IPS-NIHi7 (cell line): ENCODE data around the gene CEPT1.

Source experiments
- DNase-seq: peaks from one replicate; pipeline ENCODE4 v3.0.0; 2012; ENCODE audit warnings: mixed read lengths; ENCODE audit errors: extremely low spot score

CEPT1 gene

DNA sequence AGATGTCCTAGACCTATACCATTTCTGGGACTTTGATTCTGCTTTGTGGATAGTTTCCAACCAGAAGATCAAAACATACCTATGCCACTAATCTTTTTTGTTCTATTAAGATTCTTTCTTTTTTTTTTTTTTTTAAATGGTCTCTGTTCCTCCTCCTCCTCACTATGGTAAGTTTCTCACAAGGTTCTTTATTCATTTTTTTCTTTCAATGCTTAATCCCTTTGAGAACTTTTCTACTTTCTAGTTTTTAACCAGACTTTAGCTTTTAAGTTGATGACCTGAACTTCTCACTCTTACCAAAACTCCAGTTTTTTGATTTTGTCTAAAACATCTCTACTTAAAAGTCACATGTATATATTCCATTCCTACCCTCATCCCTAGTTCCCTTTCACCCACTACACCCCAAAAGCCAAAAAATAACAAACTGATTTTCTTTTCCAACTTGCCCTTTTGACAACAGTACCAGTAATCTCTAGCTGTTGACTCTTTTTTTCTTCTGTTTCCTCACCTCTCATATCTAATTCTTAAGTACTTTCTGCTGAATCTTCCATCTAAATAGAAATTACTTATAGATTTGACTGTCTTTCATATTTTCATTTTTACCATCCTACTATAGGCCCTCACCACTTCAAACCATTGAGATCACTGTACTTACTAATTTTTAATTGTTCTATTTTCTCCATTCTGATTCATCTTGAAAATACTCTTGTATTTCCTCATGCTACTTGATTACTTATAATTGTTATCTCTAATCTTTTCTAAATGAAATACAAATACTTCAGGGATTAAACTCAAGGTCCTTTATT is 6.1 kb downstream of the CEPT1 start:
- DNase-seq = no peak

DNA sequence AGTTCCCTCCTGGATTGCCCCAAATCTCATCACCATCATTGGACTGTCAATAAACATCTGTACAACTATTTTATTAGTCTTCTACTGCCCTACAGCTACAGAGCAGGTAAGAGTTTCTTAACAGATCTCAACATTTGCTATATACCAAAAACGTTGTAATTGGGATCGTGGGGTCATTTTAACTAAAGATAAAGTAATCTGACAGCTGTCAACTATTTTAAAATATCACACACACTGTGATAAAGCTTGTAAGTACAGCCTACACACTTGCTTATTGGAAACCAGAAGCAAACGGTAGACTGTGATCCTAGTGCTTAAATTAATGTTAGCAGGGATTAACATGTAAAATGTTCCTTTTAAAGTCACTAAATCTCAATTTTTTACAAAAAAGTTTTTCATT is 7.9 kb downstream of the CEPT1 start:
- DNase-seq = no peak

- no peak for DNase-seq
Observed at GRCh38 chr1:111148376-111148881, 8.4 kb downstream of the CEPT1 start.

DNA sequence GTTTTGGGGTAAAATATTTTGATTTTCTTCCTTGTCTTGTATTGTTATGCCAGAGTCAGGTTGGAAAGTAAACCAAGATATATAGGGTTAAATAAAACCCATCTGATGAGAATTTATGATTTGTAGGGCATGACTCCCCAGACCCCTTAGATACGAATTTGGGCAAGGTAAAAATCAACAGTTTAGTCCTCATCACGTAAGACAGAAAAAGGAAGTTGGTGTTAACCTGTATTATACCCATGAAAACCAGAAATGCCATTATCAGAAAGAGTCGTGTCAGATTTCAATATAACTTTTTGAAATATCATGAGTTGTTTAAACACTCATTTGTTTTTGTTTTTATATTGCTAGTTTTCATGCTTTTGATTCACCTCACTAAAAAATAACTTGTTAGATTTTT is 11.8 kb downstream of the CEPT1 start:
- no peak for DNase-seq

GRCh38 chr1:111154021-111154999 is 14.3 kb downstream of the CEPT1 start:
- no peak for DNase-seq

GRCh38 chr1:111157431-111157830 is 17.4 kb downstream of the CEPT1 start:
- no peak for DNase-seq

GRCh38 chr1:111161843-111162487 is 21.9 kb downstream of the CEPT1 start:
- no peak for DNase-seq

GRCh38 chr1:111162488-111162880 is 22.5 kb downstream of the CEPT1 start:
- no peak for DNase-seq

GRCh38 chr1:111163363-111163762 is 23.3 kb downstream of the CEPT1 start:
- no peak for DNase-seq

GRCh38 chr1:111164151-111164550 is 24.1 kb downstream of the CEPT1 start:
- DNase-seq = no peak

GRCh38 chr1:111172463-111172862 is 32.4 kb downstream of the CEPT1 start:
- no peak for DNase-seq

- no peak for DNase-seq
Observed at GRCh38 chr1:111174070-111174469, 34.0 kb downstream of the CEPT1 start.

- DNase-seq = no peak
Observed at GRCh38 chr1:111175349-111175748, 35.3 kb downstream of the CEPT1 start.

DNA sequence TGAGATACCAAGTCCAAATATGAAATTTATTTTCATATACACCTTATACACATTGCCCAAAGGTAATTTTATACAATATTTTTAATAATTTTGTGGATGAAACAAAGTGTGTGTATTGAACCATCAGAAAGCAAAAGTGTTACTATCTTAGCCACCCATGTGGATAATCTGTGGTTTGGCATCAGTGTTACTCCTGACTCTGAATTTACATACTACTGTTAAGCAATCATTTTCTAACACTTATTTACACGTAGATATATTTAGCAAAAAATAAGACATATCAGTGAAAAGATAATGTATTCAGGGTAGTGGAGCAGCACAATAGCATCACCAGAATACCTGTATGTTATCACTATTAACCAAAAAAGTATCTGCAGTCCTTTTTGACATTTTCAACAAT is 36.7 kb downstream of the CEPT1 start:
- no peak for DNase-seq

DNA sequence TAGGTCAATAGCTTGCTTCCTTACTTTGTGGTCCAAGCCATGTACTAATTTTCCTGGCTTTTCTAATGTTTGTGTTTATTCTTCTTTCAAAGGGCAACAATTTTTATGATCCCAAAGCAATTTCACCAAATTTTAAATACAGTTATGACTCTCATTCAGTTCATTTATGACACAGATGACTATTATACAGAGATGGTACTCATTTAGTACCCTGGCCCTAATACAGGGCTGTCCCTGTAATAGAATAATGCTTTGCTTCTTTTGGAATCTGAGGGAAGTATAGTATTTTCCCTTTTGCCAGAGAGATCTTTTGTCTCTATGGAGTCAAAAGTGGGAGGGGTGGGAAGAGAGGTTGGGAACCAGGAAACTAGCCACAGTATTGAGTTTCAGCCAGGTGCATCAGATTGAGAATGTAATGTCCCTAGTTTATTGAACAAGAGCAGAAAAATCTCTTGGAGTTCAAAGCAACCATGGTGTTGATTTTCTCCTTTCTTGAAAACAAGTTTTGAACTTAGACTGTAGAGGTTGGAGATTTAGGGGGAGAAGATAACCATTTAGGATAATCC is 40.0 kb downstream of the CEPT1 start:
- DNase-seq = no peak

DNA sequence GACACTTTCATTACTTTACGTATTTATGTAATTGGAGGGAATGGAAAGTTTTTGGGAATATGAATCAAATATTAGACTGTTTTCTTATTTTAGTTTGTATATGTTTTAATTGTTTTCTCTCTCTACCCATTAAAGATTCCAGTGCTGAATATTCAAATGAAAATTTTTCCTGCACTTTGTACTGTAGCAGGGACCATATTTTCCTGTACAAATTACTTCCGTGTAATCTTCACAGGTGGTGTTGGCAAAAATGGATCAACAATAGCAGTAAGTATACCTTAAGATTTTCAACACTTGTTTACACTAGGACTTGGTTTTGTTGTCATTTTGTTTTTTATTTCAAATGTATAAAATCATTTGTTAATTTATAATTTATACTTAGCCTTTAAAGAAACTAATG is 42.0 kb downstream of the CEPT1 start:
- no peak for DNase-seq

DNA sequence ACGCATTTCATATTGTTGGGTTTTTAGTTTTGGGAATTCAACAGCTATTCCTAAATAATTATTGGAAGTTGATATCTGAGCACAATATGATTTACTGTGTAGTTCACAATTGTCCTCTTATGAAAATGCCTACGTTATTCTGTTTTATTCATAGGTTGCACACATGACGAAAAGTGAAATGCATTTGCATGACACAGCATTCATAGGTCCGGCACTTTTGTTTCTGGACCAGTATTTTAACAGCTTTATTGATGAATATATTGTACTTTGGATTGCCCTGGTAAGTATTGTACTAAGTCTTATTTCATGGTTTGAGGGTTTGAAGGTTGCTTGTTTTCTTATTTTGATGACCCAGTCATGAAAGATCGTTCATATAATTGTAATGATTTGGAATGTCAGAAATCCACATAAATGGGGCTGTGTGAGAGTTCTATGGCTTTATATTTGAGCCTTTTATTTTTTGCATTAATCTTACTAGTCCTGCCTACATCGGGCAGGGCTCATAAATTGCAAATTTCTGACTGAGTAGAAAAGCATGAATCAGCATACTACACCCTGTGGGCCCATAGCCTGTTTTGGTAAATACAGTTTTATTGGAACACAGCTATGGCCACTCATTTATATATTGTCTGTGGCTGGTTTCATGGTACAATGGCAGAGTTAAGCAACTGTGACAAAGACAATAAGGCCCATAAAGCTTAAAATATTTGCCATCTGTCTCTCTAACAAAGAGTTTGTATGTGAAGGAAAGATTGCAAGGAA is 43.5 kb downstream of the CEPT1 start:
- DNase-seq = no peak

DNA sequence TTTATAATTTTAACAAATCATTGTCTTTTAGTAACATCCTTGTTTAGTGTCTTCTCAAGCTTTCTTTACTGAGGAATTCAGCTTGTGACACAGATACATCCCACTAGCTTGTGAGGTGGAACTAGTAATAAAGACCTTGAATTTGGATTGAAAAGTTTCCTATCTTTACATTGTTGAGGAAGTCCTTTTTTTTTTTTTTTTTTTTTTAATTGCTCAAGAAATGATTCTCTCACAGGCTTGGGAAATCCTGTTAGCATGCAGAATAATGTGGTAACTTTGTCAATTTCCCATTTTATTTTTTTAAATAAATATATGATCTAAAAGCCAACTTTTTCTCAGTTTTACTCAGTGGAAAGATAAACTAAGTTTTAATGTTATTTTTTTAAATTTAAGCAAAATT is 44.6 kb downstream of the CEPT1 start:
- DNase-seq = no peak

GRCh38 chr1:111190931-111191451 is 51.0 kb downstream of the CEPT1 start:
- no peak for DNase-seq

DNA sequence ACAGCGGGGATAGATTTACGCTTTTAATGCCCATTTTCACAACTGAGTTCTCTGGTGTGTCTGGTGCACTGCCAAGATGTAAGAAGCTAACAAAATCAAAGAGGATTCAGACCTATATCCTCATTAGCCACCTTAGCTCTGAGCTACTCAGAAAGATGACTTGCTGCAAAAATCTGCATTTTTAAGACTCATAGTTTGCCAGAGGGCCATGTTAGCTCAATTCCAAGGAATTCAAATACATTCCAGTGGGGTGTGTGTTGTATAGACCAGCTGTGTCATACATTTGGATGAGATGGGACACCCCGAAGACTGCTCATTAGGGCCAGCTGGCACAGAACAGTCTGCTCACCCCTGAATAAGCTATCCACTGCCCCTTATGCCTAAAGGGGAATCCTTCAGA is 51.5 kb downstream of the CEPT1 start:
- DNase-seq = no peak

- DNase-seq = no peak
Observed at GRCh38 chr1:111192074-111192473, 52.1 kb downstream of the CEPT1 start.
